HG02852 (cell line): Measurements from ENCODE around the gene LTN1.
"Not testable (repeated sequence)": the region's sequence is repeated elsewhere in the genome, so short reads cannot be mapped to it uniquely, and the experiment has no call there.

ENCODE experiments used
- ATAC-seq: cut with Tn5 transposase; IDR thresholded peaks from one replicate; pipeline ENCODE4 v1.9.1; 2021; ENCODE audit warnings: mild to moderate bottlenecking, moderate library complexity; ENCODE audit not compliant: unreplicated experiment

Gene LTN1

DNA sequence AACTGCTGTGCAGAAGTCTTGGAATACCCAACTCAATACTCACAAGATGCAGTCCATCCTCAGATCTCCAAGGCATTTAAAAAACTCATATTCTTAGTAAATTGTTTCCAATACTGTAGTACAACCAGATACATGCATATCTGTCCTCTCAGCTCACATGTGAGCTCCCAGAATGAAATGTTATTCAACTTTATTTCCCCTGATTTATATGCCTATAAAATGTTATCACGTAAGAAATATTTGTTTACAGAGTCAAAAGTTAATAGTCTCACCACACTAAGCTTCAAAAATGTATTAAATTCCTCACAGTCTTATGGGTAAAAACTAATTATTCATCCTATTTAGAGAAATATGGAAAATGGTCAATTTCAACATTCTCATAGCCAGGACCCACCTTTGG lies 56.6 kb downstream of the LTN1 start:
- no peak for ATAC-seq

GRCh38 chr21:28932717-28933116 lies 60.0 kb downstream of the LTN1 start:
- no peak for ATAC-seq

DNA sequence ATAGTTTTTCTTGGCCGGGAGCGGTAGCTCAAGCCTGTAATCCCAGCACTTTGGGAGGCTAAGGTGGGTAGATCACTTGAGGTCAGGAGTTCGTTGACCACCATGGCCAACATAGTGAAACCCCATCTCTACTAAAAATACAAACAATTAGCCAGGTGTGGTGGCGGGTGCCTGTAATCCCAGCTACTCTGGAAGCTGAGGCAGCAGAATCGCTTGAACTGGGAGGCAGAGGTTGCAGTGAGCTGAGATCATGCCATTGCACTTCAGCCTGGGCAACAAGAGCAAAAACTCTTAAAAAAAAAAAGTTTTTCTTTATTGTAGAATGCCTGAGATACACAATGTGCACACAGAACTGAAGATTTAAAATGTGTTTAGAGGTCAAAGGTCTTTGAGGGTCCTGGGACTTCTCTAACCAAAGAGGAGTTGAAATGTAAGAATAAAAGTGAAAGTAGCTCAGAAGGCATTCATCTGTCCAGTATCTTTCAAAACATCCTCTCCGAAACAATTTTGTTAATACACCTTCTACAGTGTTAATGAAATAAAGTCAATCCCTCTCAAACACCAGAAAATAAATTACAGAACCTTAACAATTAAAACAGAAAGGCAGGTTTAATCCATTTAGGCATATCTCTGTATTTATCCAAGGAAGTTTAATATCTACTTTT lies 60.8 kb downstream of the LTN1 start:
- ATAC-seq = not testable (repeated sequence)

GRCh38 chr21:28928578-28929420 lies 63.9 kb downstream of the LTN1 start:
- no peak for ATAC-seq

- no peak for ATAC-seq
Measured at GRCh38 chr21:28927130-28927529, 65.5 kb downstream of the LTN1 start.

- ATAC-seq = no peak
Measured at GRCh38 chr21:28923439-28923975, 69.2 kb downstream of the LTN1 start.

- no peak for ATAC-seq
Measured at GRCh38 chr21:28922368-28922767, 70.3 kb downstream of the LTN1 start.

DNA sequence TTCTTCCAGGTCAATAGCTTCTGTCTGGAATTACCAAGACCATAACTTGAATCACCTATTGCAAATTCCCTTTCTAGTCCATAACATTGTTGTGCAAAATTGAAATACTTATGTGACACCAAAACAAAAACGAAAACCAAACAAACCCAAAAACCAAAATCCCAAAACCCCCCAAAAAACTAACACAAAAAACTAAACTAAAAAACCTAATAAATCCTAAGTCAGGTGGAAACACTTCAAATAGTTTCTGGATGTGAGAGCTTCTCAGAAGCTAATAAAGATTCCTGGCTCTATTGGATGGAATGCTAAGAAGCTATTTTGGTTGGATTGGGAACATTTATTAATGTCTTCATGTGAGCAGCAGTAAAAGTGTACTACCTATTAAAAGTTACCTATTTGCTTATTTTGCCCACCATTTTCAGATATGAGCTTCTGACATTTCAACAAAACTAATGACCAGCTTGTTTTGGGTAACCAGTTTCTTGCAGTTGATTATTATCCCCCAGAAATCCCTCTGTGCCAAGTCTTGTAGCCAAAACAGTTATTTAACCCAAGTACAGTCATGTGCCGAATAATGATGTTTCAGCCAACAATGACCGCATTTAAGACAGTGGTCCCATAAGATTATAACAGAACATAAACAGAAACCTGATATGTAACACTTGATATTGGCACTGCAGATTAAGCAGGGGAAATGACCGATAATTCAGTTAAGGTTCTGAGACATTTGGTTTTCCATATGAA lies 76.4 kb downstream of the LTN1 start:
- ATAC-seq = no peak

DNA sequence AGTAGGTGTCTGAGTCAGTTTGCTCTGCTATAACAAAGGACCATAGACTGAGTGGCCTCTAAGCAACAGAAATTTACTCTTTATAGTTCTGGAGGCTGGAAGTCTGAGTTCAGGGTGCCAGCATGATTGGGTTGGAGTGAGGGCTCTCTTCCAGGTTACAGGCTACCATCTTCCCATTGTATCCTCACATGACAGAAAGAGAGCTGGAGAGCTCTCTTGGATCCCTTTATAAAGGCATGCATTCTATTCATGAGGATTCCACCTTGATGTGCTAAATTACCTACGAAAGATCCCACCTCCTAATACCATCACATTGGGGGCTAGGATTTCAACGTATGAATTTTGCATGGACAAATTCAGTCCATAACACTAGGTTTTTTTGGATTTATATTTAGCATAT lies 79.6 kb downstream of the LTN1 start:
- ATAC-seq = no peak

GRCh38 chr21:28910280-28910887 lies 82.3 kb downstream of the LTN1 start:
- ATAC-seq = no peak

DNA sequence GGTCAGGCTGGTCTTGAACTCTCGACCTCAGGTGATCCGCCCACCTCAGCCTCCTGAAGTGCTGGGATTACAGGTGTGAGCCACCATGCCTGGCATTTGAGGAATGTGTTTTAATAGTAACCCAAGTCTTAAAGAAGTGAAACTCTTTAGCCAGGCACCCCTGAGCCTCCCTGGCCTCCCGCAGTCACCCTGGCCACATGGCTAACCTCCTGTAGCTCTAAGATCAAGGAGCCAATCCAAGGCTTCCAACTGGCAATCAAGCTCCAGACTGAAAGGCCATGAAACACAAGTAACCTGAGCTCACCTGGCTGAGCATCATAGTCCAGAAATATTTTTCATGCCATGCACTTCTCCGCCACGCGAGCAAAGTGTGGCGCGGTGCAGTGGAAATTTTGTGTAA lies 84.3 kb downstream of the LTN1 start:
- ATAC-seq = no peak

DNA sequence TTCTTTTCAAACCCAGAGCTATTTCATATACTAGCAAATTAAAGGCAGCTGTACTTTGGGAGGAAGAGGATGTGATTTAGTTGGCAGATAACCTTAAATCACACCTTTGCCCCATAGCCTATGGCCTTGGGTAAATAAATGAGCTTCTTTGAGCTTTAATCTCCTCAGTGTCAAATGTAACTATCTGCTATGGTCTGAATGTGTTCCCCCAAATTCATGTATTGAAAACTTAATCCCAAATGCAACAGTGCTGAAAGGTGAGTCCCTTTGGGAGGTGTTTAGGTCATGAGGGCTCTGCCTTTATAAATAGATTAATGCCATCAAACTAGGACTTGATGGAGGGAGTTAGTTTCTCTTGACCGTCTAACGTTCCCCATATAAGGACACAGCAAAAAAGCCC lies 85.8 kb downstream of the LTN1 start:
- ATAC-seq = no peak

DNA sequence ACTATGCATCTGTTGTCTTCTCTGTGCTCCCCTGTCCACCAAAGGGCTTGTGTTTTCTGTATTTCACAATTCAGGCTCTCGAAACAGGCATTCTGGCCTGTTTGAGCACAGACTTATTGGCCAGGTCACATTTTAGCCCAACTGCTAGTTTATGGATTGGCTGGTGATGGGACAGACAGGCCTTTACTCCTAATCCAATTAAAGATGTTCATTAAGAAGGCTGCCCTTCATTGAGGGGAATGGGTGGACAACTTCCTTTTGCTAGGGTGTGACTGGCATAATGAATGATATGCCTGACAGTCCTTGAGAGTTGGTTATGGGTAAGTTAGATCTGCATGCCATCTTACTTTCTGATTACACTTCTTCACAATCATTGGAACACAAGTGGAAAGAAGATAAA lies 86.4 kb downstream of the LTN1 start:
- ATAC-seq = no peak

DNA sequence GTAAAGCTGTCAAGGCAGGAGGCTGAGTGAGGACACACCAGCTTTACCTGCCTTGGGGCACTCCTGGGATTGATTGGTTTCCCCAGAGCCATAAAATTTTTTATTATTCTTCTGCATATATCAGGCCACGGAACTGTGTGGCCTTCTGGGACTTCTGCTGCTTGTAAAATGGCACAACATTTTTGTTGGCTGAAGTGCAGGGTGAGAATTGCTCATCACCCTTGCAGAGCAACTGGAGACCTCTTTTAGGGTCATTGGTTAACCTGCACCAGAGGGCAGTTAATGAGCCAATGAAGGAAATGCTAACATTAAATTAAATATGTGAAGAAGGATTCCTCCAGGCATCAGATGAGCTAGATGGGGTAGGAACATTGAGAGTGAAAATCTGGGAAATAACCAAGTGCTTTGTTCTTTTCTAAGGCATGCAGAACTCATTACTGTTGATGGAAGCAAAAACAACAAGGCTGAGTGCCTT lies 87.7 kb downstream of the LTN1 start:
- no peak for ATAC-seq

GRCh38 chr21:28903448-28903847 lies 89.2 kb downstream of the LTN1 start:
- no peak for ATAC-seq

DNA sequence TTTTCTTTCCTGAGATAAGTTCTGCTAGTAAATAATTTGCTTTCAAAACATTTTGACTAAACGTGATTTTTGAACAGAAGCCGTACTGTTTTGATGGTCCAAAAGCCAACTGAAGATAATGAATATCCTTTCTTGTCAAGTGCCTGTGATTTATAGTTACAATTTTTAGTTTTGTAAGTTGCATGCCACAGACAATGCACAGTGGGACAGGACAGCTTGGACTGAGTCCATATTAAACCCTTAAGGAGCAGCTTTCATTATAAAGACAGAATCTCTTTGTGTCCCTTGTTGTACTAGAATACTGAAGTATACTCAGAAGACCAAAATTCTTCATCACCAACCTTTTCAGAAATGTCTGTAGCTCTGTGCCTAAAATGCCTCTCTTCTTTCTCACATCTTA lies 92.2 kb downstream of the LTN1 start:
- ATAC-seq = no peak

GRCh38 chr21:28899744-28900143 lies 92.9 kb downstream of the LTN1 start:
- no peak for ATAC-seq

DNA sequence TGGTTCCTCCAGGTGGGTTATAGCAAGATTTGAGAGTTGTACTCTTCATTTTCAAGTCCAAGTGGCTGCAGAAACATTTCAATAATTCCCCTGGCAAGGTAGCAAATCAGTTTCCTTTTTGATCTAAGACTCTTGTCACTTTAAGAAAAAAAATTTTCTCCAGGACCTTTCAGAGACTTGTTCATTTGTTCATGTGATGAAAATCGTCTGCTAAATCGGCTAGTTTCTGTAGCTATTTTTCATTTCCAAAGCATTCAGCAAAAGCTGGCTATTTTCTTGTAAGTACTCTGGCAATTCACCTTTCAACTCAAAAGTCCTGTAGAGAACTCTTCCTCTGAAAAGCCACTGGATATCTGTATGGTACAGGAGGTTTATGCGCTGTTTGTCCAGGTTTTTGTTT lies 93.5 kb downstream of the LTN1 start:
- ATAC-seq = no peak

DNA sequence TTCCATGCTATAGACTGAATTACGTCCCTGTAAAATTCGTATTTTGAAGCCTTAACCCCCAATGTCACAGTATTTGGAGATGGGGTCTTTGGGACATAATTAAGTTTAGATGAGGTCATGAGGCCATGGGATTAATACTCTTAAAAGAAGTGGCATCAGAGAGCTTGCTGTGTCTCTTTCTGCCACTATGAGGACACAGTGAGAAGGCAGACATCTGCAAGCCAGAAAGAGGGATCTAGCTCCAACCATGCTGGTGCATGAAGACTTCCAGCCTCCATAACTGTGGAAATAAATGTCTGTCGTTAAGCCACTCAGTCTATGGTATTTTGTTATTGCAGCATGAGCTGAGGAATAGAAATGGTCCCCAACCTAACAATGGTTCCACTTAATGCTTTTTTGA lies 99.0 kb downstream of the LTN1 start:
- no peak for ATAC-seq

DNA sequence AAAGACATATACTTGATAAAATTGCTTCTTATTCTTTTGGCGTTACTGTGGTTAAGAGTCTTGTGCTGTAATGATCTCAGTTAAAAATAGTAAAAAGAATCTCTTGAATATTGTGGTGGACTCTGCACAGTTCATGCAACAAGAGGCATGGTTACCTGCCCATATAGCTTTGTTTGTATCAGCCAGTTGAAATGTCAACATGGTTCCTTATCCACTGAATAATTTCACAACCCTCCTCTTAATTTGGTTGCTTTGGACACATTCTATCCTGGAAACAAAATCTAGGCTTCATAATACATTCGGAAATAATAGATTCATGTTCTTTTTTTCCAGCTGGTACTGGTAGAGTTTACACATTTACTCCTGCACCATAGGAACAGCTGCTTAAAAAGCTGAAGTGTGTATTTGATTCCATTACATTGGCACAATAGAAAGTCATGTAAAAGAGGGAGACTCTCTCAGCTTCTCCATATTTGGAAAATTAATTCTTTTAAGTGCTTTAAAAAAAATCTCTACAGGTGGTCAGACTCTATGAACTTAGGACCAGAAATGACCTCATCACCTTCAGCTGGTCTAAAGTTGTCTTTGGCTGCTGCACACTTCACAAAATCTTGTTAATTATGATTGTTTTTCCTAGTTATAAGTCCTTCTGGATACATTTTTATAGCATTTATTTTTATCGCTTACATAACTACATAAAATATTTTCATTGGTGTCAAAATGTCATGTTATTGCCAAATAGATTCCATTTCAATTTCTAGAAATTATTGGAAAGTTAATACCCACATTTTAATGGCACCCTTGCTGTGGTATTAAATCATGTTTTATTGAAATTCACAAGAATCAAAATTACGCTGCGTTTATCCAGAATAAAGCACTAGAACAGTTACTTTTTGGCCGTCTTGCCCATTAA lies 100.2 kb downstream of the LTN1 start:
- ATAC-seq = no peak
